Mesothelial cell of epicardium (in vitro differentiated cells): Measurements from ENCODE around the gene CELF2. TPM values are rescaled to one million over a fixed set of nuclear protein-coding genes. Genes with fewer than 3 reads are reported as not detected.

Experiments used
- DNase-seq, 2 experiments: peaks; one replicate each; pipeline ENCODE4 v3.0.0; 2021; ENCODE audit warnings: low spot score in 2 of 2; ENCODE audit not compliant: unreplicated experiment in 2 of 2
- H3K27ac Mint-ChIP-seq: 2 replicates; pipeline ENCODE4 v1.8.0; 2021; ENCODE audit warnings: mixed read lengths
- H3K27me3 Mint-ChIP-seq: 2 replicates; pipeline ENCODE4 v1.8.0; 2021; ENCODE audit warnings: low read depth, mixed read lengths
- H3K36me3 Mint-ChIP-seq: 2 replicates; pipeline ENCODE4 v1.8.0; 2021; ENCODE audit warnings: mixed read lengths
- H3K4me1 Mint-ChIP-seq: 2 replicates; pipeline ENCODE4 v1.8.0; 2021; ENCODE audit warnings: mixed read lengths
- H3K4me3 Mint-ChIP-seq: 2 replicates; pipeline ENCODE4 v1.8.0; 2021; ENCODE audit warnings: mild to moderate bottlenecking, moderate library complexity, mixed read lengths
- H3K9me3 Mint-ChIP-seq: 2 replicates; pipeline ENCODE4 v1.8.0; 2021; ENCODE audit warnings: mixed read lengths
- CTCF ChIP-seq: fragments of 200-600 bp; sonication (generic); IDR thresholded peaks from one replicate; pipeline ENCODE4 v1.5.0; 2021; ENCODE audit warnings: antibody characterized with exemption; ENCODE audit not compliant: unreplicated experiment
- total RNA-seq: library from RNA; stranded (reverse); gene quantifications from 3 replicates; pipeline ENCODE4 v1.2.1, GENCODE V29; 2021

Gene CELF2
- total RNA-seq, 1 donor from 2014 or later: 24.0 TPM

DNA sequence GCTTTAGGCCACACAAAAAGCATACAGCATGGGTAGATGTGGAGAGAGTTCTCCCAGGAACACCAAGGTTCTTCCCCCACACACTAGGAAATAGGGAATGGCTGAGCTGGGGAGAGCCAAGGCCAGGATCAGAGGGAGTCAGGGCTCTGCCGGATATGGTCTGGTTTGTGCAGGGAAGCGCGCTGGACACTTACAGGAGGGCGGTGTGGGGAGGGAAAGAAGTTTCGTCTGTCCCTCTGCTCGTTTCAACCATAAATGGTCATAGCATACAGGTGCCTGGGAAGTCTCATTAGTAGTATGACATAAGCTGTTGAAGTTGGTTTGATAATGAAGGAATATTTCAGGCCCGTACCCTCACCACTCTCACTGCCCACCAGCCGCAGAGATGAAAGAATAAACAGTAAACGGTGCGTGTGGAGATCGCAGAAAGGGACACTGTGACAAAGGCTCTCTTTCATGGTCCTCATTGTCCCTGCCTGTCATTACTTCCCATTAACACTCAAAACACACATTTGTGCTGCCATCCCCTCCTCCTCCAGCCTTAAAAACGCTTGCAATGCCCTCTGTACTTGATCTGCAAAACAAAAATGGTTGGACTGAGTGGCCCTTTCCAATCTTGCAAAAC, 207.2 kb downstream of the CELF2 start:
- Mint-ChIP-seq H3K27ac (no peak overlapping the region), H3K27me3 (peaks cover 30% of the 10 kb centered on the region), H3K36me3 (no peaks in the 10 kb centered on the region), H3K9me3 (no peaks in the 10 kb centered on the region), H3K4me3 (no peak overlapping the region), H3K4me1 (no peaks in the 10 kb centered on the region)
- TF ChIP-seq CTCF: no peak
- DNase-seq: no peak

- Mint-ChIP-seq H3K27me3 (peaks cover 29% of the 10 kb centered on the region), H3K9me3 (no peaks in the 10 kb centered on the region), H3K27ac (no peak overlapping the region), H3K36me3 (no peaks in the 10 kb centered on the region), H3K4me1 (no peaks in the 10 kb centered on the region), H3K4me3 (no peak overlapping the region)
- no peak for TF ChIP-seq CTCF
- no peak for DNase-seq
Observed at GRCh38 chr10:11225935-11226334, 208.3 kb downstream of the CELF2 start.

DNA sequence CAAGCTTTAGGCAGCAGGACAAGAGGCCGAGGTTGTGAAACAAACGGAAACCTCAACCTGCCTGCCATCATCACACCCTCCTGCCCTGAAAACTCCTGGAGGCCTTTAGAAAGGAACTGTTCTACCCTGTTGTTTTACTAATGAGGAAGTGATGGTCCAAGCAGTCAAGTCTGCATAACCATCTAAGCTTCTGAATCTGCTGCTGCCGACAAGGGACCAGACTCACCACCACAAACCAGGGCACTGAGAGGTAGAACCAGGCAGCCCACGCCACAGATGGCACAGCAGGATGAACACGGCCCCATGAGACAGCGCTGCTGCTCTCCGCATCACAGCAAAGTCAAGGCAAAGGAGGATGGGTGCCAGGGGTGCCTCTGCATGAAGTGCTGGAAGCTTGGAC, 209.4 kb downstream of the CELF2 start:
- no peaks in the 10 kb centered on the region for H3K4me1 Mint-ChIP-seq
- H3K27ac Mint-ChIP-seq: no peak overlapping the region
- H3K9me3 Mint-ChIP-seq: no peaks in the 10 kb centered on the region
- no peak for TF ChIP-seq CTCF
- H3K36me3 Mint-ChIP-seq: no peaks in the 10 kb centered on the region
- DNase-seq: no peak
- peaks cover 34% of the 10 kb centered on the region for H3K27me3 Mint-ChIP-seq
- no peak overlapping the region for H3K4me3 Mint-ChIP-seq

DNA sequence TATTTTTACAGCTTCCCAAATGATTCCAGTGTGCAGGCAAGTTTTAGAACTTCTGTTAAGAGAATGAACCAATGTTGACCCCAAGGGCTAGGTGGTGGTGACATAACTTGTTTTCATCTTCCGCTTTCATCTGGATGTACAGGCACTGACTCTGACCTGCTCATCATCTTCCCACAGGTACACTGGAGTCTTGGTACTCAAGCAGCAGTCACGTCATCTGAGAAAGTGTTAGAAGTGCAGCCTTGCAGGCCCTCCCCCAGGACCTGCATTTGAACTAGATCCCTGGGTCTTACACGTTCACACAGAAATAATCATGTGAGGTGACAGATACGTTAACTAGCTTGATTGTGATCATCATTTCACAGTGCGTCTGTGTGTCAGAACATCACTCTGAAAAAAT, 212.2 kb downstream of the CELF2 start:
- Mint-ChIP-seq H3K27ac (no peak overlapping the region), H3K36me3 (peaks cover 2% of the 10 kb centered on the region)

DNA sequence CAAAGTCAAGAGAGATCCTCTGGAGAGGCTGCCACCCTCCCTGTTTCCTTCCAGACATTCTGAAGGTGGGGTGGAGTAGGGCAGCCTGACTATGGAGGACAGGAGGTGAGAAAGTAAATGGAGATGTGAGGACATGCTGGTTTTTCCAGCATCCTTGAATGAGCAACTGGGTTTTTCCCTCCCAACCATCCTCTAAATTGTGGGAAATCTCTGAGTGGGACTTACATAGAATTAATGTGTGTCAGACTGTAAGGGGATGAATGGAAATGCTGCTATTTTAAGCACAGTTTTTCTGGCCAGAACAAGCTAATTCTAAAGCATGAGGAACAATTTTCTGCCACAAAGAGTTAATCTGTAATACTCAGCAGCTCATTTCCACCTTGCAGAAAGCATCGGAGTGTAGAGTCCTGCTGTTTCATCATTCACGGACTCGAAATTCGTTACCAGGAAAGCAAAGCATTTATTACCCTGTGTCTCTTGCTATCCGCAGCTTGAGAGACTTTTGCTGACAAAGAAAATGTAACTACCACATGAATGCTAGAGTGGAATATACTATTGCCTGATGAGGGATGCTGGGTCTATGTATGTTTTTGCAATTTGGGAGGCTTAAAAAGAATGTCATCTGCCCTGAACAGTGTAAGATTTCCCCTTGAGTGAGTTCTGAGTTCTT, 213.0 kb downstream of the CELF2 start:
- no peak for TF ChIP-seq CTCF
- Mint-ChIP-seq H3K36me3 (peaks cover 2% of the 10 kb centered on the region), H3K4me3 (no peak overlapping the region), H3K4me1 (peaks cover 9% of the 10 kb centered on the region), H3K27me3 (peaks cover 51% of the 10 kb centered on the region), H3K27ac (no peak overlapping the region), H3K9me3 (peaks cover 8% of the 10 kb centered on the region)
- DNase-seq: no peak

More for the DNA sequence above, 212.2 kb downstream of the CELF2 start:
- peaks cover 2% of the 10 kb centered on the region for H3K4me1 Mint-ChIP-seq
- H3K9me3 Mint-ChIP-seq: peaks cover 8% of the 10 kb centered on the region
- H3K4me3 Mint-ChIP-seq: no peak overlapping the region
- peaks cover 52% of the 10 kb centered on the region for H3K27me3 Mint-ChIP-seq
- DNase-seq: no peak
- TF ChIP-seq CTCF: no peak
